ENCODE measurements around the gene GABBR2. TPM values are rescaled to one million over a fixed set of nuclear protein-coding genes. Genes with fewer than 3 reads are reported as not detected.

Gene GABBR2
- polyA plus RNA-seq, 1 donor (not counting 4 experiments of a cell fraction or from before 2014, with no cell fraction given) = 0.01 TPM

DNA sequence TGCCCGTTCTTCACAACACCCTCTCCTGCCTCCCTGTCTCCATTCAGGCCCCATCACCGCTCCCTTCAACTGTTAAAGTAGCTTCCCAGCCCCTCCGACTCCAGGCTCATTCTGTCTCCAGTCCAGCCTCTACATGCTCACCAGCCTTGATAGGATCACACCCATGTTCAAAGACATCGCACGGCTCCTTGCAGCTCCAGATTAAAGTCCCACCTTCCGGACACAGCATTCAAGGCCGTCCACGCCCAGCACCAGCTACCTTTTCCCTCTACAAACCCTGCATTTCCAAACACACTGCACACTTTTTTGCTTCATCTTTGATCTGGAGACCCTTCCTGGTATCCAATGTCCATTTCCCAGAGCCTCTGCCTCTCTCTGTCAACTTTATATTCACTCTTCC, 6.4 kb downstream of the GABBR2 start:
- FAIRE-seq (no peak), DNase-seq (ENCODE audit: low read depth, low spot score) (no peak)
- no peaks in the 10 kb centered on the region for H3K36me3 ChIP-seq (ENCODE audit: control insufficient read depth in 2 of 2, extremely low read depth in 1 of 2, insufficient read depth in 2 of 2, low read length in 2 of 2)
- dilution Hi-C loops (cut with MboI; ENCODE audit: extremely low pct_ligation_motif_present, low sequenced_read_pairs) = no loop called here
- no peak overlapping the region for H3K27ac ChIP-seq (ENCODE audit: control insufficient read depth, insufficient read depth, low read length)
- H3K9ac ChIP-seq (ENCODE audit: control insufficient read depth, extremely low read depth, insufficient read depth, low read length) = no peak overlapping the region
- H3K9me3 ChIP-seq (ENCODE audit: control insufficient read depth, low read depth, low read length) = no peaks in the 10 kb centered on the region
- no peak overlapping the region for H2AFZ ChIP-seq (ENCODE audit: control insufficient read depth, low read length)
- H3K4me2 ChIP-seq (ENCODE audit: control insufficient read depth, extremely low read depth, insufficient read depth, low read depth, low read length) = no peak overlapping the region
- no peaks in the 10 kb centered on the region for H3K79me2 ChIP-seq (ENCODE audit: control insufficient read depth, insufficient read depth, low read length)
- H3K4me1 ChIP-seq (ENCODE audit: control insufficient read depth, extremely low read depth, insufficient read depth, low read length) = no peaks in the 10 kb centered on the region
- no peaks in the 10 kb centered on the region for H4K20me1 ChIP-seq (ENCODE audit: control insufficient read depth, extremely low read depth, insufficient read depth, low read length)
- H3K9me1 ChIP-seq (ENCODE audit: control insufficient read depth, extremely low read depth, insufficient read depth, low read length) = no peaks in the 10 kb centered on the region
- H3K4me3 ChIP-seq (ENCODE audit: control insufficient read depth in 2 of 3, extremely low read depth in 1 of 3, insufficient read depth in 2 of 3, low read depth in 1 of 3, low read length in 3 of 3) = no peak overlapping the region
- TF ChIP-seq EZH2 (IDR thresholded peaks at IDR 0.05; ENCODE audit: low read length) (no peak), CTCF (optimal IDR thresholded peaks at IDR 0.05 in 1 of 3, IDR thresholded peaks at IDR 0.05 in 1 of 3, conservative IDR thresholded peaks at IDR 0.05 in 1 of 3; ENCODE audit: extremely low read depth in 1 of 3, insufficient read depth in 2 of 3, low read length in 3 of 3) (no peak)
- peaks cover 36% of the 10 kb centered on the region for H3K27me3 ChIP-seq (ENCODE audit: control insufficient read depth, extremely low read depth, insufficient read depth, low read length)

DNA sequence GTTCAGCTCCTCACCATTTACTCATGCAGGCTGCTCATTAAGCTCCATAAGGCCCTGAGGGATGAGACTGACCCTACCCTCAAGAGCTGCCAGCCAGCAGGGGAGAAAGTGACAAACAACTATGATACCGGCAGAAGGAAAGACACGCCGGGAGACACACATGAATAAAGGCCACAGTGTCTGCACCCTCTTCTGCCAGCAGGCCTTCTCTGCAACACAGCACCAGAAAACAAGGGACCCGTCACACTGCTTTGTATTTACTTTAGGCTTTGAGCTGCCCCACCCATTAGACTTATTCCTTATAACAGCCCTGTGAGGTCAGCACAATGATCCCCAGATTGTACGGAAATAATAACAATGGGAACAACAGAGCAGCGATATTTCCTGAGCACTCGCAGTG, 7.2 kb downstream of the GABBR2 start:
- H3K79me2 ChIP-seq (ENCODE audit: control insufficient read depth, insufficient read depth, low read length) = no peaks in the 10 kb centered on the region
- H3K4me3 ChIP-seq (ENCODE audit: control insufficient read depth in 2 of 3, extremely low read depth in 1 of 3, insufficient read depth in 2 of 3, low read depth in 1 of 3, low read length in 3 of 3) = no peak overlapping the region
- peaks cover 28% of the 10 kb centered on the region for H3K27me3 ChIP-seq (ENCODE audit: control insufficient read depth, extremely low read depth, insufficient read depth, low read length)
- no peak overlapping the region for H2AFZ ChIP-seq (ENCODE audit: control insufficient read depth, low read length)
- no peaks in the 10 kb centered on the region for H4K20me1 ChIP-seq (ENCODE audit: control insufficient read depth, extremely low read depth, insufficient read depth, low read length)
- H3K4me1 ChIP-seq (ENCODE audit: control insufficient read depth, extremely low read depth, insufficient read depth, low read length) = no peaks in the 10 kb centered on the region
- H3K36me3 ChIP-seq (ENCODE audit: control insufficient read depth in 2 of 2, extremely low read depth in 1 of 2, insufficient read depth in 2 of 2, low read length in 2 of 2) = no peaks in the 10 kb centered on the region
- dilution Hi-C loops (cut with MboI; ENCODE audit: extremely low pct_ligation_motif_present, low sequenced_read_pairs) = no loop called here
- no peaks in the 10 kb centered on the region for H3K9me3 ChIP-seq (ENCODE audit: control insufficient read depth, low read depth, low read length)
- no peak overlapping the region for H3K4me2 ChIP-seq (ENCODE audit: control insufficient read depth, extremely low read depth, insufficient read depth, low read depth, low read length)
- H3K27ac ChIP-seq (ENCODE audit: control insufficient read depth, insufficient read depth, low read length) = no peak overlapping the region
- FAIRE-seq = no peak
- no peaks in the 10 kb centered on the region for H3K9me1 ChIP-seq (ENCODE audit: control insufficient read depth, extremely low read depth, insufficient read depth, low read length)
- TF ChIP-seq CTCF (optimal IDR thresholded peaks at IDR 0.05 in 1 of 3, IDR thresholded peaks at IDR 0.05 in 1 of 3, conservative IDR thresholded peaks at IDR 0.05 in 1 of 3; ENCODE audit: extremely low read depth in 1 of 3, insufficient read depth in 2 of 3, low read length in 3 of 3) (no peak), EZH2 (IDR thresholded peaks at IDR 0.05; ENCODE audit: low read length) (no peak)
- no peak for DNase-seq (ENCODE audit: low read depth, low spot score)
- no peak overlapping the region for H3K9ac ChIP-seq (ENCODE audit: control insufficient read depth, extremely low read depth, insufficient read depth, low read length)
